HG03469 (cell line): ENCODE data around the gene ACOX3.
"Not testable (repeated sequence)": the region's sequence is repeated elsewhere in the genome, so short reads cannot be mapped to it uniquely, and the experiment has no call there.

Experiments used
- ATAC-seq: cut with Tn5 transposase; IDR thresholded peaks from one replicate; pipeline ENCODE4 v1.9.1; 2021; ENCODE audit warnings: mild to moderate bottlenecking, moderate library complexity, moderate number of reproducible peaks; ENCODE audit not compliant: unreplicated experiment

Gene ACOX3

DNA sequence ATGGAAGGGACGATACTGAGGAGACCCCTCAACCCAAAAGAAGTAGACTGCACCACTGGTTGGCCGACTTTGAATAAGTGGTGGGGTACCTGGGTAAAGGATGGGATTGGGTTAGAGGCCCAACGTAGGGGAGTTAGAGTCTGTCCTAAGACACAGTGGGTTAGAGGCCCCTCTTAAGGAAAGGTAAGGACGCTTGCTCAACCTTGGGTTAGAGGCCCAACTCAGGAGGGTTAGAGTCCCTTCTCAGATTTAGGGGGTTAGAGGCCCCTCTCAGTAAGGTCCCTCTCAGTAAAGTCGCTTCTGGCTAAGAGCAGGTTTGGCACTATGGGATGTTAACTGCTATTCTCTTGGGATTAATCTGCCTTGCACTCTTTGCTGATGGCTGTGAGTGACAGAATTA is 81.3 kb downstream of the ACOX3 start:
- ATAC-seq: no peak

DNA sequence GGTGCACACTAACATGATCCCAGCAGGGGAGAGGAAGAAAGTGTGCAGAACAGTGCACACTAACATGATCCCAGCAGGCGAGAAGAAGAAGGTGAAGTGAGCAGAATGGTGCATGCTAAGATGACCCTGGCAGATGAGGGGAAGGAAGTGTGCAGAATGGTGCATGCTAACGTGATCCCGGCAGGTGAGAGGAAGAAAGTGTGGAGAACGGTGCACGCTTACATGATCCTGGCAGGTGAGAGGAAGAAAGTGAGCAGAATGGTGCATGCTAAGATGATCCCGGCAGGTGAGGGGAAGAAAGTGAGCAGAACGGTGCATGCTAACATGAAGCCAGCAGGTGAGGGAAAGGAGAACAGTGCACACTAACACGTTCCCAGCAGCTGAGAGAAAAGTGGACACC is 83.7 kb downstream of the ACOX3 start:
- ATAC-seq: no peak

DNA sequence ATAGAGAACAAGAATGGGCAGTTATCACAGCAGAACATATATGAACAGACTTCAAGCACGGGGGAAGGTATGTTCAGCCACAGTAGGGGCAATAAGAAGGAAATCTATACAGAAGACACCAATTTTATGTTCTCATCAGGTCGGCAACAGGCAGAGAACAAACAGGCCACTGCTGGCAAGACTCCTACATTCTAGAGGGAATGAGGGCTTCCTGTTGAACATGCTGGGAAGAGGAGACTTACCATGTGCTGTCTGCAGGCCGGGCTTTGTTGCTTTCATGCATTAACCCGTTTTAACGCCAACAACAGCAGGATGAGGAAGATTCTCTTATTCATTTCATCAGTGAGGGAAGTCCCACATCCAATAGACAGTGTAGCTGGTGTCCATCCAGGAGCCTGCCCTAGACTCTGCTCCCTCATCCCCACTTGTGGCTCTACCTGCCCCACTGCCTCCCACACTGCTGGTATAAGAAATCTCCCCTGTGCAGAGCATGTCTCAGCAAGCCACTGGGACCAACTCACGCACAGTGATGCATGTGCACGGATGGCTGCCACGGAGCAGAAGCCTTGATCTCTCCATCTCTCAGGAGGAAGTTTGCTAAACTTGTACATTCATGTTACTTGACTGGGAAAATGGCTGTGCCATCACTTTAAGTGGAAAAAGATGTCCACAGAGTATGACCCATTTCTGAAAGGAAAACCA is 84.5 kb downstream of the ACOX3 start:
- no peak for ATAC-seq

DNA sequence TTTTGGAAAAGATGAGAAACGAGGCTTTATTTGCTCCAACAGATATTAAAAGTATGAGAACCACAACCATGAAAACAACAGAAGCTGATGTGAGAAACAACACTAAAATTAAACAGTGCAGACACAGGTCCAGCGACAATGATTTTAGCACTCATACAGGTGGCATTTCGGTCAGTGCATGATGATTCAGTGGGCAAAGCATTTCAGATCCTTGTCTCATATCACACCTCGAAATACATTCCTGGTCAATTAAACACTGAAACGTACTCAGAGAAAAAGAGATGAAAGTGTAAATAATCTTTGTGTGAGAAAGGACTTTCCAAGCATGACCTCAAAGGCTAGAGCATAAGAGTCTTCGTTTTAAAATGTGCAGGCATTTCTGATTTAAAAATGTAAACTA is 85.2 kb downstream of the ACOX3 start:
- no peak for ATAC-seq

DNA sequence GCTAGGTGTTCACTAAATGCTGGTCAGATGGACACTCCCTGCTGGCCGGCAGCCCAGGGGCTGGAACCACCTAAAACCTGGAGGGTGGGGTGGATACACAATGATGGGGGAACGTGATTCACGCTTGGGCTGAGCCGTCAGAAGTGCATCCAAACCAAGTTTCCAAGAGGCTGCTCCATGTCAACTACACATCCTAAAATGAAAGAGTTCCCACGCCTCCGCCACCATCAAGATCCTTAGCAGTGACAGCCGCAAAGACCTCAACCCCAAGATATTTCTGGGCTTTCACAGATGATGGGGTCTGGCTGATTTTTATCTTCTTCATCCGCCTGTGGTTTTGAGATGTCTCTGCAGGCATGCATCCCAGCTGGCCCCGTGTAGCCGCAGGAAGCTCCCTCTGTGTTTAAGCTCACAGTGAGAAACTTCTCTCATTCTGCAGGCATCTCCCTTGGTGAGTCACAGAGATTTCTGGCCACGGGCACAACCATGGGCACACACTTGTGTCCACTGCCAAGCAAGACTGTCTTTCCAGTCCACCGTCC is 86.5 kb downstream of the ACOX3 start:
- ATAC-seq: no peak

DNA sequence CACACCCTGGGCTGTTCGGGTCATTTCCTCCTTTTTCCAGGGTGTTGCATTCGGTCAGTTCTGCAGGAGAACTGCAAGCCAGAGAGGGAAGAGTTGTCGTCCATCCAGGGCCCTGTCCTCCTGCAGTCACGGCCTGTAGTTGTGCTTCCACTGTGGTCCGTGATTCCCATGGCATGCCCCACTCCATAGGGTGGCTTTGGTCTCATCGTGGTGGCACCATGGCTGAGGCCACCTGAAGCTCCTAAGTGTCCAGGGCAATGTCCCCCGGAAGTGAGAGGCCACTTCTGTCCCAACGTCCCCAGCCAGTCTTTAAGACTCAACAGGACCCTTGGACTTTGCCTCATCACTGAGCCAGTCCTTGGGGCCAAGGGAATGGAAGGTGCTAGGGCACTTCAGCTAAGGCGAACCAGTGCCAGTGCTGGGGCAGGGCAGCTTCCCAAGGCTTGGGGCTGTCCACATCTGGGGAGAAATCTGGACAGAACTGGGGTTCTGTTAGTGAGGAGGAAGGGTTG is 87.3 kb downstream of the ACOX3 start:
- no peak for ATAC-seq

DNA sequence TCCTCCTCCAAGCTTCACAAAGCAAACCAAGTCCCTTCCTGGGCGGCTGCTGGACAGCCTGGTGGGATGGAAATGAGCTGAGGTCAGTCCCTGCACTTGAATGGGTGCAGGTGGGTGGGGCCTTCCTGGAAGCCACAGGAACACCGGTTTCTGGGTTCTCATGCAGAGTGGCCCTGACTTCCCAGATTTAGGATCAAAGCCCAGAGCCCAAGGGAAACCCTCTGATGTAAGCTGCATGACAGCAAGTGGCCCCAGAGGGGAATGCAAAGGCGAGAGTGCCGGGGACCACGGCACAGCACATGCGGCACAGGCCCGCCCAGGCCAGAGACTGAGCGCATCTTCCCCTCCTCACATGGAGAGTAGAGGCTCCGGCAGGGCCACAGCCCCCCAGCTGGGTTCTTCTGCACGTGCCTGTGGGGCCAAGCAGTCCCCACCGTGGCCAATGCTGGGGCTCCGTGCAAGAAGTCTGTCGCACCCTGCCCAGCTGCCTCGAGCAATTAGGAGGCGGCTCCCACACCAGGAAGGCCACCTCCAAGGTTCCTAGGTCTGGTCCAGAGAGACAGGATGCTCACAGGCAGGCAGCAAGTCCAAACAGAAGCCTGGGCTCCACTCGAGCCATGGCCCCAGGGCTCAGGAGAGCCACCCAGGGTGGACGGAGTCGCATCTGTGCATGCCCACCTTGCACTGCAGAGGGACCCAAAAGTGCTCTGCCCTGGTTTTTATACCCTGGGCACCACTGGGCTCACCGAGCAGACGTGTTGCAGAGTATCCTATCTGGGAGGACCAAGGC is 88.0 kb downstream of the ACOX3 start:
- ATAC-seq: no peak

DNA sequence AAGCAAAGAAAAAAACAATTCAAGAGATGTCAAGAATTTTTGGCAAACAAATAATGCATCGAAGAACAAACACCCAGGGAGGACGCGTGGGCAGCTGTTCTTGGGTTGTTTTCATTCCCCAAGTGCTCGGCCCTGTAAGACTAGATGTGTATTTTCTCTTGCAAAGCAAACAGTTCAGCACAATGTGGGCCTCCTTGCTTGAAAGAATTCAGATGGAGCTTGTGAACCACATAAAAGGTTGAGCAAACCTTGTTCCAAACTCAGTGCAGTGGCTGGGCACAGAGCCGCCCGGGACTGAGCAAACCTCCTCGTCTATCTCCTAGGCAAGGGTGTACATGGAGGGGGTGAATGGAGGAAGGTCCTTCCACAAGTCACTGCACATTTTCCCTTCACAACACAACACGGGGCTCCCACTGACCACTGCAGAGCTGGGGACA is 88.6 kb downstream of the ACOX3 start:
- ATAC-seq: no peak

DNA sequence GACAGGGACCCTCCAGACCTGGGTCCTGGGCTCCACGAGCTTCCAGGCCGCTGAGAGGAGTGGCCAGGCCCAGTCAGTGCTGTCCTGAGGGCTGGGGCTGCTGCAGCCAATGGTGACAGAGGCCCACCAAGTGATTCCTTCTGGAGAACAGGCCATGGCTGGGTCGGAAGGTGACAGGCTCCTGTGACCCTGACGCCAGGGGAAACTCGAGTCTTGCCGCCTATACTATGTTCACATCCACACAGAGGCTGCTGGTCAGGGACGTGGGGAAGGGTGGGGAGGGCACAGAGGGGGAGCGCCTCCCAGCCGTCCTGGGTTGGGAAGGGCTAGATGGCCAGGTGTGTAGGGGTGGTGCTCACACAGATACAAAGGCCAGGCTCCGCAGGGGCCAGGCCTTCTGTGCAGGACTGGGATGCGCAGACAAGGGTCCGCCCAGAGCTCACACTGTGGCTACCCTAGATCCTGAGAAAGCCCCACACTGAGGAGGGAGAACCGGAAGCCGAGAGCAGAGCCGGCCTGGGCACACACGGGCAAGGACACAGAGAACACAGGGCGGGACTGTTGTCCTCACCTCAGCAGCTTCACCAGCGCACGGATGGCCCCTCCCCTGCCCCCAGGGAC is 89.6 kb downstream of the ACOX3 start:
- no peak for ATAC-seq

DNA sequence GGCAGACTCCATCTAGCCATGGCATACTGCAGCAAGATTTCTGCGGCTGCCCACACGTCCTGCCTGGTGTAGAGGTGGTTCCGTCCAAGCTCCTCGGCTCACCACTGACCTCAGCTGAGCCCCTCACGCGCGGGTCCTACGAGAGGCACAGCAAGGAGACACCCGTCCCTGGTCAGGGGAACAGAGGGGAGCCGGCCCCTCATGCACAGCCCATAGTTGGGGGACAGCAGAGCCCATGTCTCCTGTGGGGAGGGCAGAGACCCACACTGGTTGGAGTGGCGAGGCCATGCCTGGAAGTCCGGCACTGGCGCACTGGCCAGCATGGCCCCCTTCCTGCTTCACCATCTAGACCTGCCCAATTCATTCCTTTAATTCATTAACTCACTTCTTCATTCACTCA is 90.2 kb downstream of the ACOX3 start:
- ATAC-seq: no peak

DNA sequence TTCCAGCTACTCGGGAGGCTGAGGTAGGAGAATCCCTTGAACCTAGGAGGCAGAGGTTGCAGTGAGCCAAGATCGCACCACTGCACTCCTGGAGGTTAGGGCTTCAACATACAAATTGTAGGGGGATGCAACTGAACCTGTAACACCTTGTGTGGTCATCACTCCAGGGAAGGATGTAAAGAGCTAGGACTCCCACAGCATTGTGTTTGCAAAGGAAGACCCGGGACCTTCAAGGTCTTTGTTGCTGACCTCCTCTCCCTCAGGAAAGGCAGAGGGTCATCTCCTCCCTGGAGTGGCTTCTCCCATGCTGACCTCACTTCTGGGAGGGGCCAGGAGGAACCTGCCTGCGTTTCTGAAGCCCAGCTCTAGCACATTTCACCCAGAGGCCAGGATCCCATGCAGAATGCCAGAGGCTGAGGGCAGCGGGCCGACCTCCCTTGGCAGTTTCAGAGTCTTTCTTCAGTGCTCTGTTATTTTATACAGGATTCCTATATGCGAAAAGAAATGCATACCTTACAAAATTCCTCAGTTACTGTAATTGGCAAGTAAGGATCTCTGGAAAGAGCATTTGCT is 90.8 kb downstream of the ACOX3 start:
- ATAC-seq: no peak

DNA sequence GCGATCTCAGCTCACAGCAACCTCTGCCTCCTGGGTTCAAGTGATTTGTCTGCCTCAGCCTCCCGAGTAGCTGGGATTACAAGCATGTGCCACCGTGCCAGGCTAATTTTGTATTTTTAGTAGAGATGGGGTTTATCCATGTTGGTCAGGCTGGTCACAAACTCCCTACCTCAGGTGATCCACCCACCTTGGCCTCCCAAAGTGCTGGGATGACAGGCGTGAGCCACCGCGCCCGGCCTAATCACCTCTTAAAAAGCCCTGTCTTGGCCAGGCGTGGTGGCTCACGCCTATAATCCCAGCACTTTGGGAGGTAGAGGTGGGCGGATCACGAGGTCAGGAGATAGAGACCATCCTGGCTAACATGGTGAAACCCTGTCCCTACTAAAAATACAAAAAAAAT is 91.3 kb downstream of the ACOX3 start:
- ATAC-seq: not testable (repeated sequence)

DNA sequence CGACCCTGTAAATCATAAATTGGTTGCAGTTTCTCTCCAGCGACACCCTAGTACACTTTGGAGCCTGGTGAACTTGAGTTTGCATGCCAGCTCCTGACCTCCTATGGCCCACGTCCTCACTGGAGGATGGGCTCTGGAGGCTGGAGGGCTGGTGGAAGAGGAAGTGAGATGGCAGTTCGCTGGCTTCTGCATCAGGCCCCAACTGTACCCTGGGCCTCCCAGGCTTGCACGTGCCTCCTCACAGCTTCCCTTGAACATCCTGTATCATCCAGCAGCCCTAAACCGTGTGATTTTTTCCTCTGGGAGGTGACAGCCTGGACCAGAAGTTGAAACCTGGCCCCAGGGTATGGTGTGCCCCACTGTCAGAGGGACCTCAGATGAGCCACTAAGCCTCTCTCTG is 92.5 kb downstream of the ACOX3 start:
- no peak for ATAC-seq

DNA sequence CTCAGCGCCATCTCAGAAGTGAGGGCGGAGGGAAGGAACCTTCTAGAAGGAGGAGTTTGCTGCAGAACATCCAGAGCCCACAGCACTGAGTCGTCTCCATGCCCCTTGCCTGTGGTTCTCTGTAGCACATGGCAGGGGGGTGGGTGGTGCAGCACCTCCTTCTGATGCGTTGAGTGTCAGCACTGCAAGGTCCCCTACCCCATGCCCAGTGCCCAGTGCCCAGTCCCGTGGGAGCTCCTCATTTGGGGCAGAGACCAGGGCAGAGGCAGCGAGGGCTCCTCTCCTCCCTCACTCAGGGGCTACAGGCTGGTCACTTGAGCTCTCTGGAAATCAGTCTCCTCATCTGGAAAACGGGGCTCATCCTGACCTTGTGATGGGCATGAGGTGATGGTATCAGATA is 92.9 kb downstream of the ACOX3 start:
- ATAC-seq: no peak

DNA sequence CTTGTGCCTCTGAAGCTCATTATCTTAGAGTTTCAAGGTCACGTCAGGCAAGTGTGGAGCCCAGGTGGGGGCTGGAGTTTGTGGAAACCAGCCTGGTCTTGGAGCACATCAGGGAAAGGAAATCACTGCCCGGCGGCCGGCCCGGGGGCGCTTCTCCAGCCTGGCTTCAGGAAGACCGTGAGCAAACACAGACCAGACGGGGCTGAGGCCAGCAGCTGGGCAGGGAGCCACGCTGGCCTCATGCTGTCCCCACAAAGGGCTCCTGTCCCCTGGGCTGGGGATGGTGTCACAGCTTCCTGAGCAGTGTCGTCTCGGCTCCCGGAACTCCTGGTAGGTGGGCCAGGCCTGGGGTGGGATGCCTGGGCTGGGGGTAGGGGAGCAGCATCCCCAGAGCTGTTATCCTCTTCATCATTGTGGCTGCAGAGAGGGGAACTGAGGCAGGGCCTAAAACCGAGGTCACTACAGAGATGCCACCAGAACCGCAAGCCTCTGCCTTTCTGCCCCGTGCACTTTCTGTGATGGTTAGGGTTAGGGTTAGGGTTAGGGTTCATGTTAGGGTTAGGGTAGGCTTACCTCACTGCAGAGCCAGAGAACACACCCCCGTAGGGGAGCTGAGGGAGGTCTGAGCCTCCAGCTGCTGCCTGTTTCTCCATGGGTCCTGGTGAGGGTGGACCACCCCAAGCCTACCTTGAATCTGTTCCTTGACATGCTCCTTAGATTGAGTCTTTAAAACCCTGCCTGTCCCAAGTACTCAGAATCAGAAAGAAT is 93.5 kb downstream of the ACOX3 start:
- ATAC-seq: no peak

DNA sequence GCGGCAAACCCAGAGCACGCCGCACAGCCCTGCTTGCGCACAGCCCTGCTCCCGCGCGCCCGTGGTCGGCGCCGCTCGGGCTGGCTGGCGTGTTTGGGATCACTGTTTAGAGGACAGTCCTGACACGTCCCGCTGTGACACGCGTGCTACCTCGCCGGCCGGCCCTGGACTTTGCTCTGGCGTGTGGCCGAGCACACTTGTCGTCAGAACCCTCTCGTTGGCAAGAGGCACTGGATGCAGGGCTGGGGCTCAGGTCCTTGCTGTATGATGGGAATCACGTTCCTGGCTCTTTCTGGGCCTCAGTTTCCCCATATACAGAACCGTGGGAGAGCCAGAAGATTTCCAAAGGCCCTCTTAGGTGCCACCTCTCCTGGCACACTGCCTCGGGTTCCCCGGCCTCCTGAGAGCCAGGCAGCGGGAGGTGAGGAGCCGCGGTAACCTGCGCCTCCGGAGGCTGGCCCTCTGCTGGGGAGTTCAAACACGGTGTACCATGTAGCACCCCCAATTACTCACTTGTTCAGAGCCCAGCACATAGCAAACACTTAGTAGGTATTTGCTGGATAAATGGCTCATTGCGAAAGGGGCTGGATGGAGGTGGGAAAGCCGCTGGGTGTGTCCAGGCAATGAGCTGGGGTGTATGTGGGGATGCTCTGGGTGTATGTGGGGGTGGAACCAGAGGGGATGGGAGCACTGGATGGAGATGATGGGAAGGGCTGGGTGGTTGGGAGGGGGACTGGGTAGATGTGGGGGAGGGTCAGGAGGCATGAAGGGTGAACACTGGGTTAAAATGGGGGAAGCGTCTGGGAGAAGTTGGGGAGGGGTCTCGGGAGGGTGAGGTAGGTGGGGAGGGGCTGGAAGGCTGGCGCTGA is 94.3 kb downstream of the ACOX3 start:
- ATAC-seq: no peak

DNA sequence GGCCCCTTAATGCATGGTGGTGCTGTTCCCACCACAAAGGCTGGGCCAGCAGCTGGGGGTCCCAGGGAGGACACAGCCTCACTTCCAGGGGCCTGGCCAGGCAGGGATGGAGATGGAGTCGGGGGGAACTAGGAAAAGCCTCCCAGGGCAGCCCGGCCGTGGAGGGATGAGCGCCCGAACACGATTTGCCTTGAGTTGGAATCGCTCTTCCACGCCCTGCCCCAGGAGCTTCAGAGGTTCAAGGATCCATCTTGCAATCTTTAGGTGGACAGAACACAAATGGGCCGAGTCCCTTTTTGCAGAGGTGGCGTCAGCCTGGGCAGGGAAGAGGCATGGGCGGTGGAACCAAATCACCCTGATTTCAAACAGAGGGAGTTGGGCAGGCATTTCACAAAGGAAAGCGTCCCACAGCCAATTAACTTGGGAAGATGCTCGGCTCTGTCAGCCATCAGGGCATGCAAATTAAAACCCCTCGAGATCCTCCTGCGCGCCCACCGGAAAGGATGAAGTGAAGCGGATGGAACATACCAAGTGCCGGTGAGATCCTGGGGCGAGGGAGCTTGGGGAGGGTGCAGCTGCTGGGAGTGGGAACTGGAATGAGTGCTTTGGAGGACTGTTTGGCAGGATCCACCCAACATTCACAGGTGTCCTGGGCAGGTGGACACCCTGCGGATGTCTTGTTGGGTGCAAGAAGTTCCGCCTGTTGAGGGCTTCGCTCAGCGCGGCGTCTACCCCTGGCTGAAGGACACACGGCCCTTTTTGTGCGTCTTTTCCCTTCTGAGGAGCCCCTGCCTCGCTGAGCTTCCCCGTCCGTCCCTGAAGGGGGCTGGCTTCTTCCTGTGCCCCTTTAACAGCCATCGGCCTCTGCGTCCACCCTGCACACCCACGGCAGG is 95.2 kb downstream of the ACOX3 start:
- ATAC-seq: no peak

DNA sequence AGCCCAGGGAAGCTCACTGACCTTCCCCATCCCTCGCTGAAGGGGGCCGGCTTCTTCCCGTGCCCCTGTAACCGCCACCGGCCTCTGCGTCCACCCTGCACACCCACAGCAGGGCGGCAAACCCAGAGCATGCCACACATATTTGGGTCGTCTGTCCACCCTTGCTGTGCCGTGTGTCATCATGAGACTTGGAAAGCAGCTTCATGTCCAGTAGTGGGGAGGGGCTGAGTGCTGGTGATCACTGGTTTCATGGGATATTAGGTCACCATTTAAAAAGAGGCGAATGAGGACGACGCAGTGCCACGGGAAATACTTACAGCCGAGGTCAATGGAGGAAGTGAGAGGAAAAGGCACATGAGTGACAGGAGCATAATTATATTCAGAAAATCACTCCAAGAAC is 96.1 kb downstream of the ACOX3 start:
- no peak for ATAC-seq

DNA sequence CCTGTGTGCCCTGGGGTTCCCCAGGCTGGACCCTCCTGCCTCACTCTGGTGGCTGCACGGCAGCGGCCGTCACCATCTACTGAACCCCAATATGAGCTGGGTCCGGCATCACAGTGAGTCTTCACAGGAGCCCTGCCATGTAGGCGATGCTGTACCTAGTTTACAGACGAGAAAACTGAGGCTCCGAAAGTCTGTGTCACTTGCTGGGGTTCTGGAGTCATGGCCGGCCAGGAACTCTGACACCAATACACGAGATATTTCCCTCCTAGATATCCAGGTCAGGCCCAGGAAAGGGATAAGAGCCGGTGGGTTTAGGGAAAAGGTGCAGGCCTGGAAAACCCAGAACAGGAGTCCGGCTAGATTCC is 96.6 kb downstream of the ACOX3 start:
- ATAC-seq: no peak
